GM19455 (cell line): ENCODE results near the gene SIKE1.
"Not testable (repeated sequence)": the region's sequence is repeated elsewhere in the genome, so short reads cannot be mapped to it uniquely, and the experiment has no call there.

ENCODE experiments used
- ATAC-seq: cut with Tn5 transposase; IDR thresholded peaks from one replicate; pipeline ENCODE4 v1.9.1; 2021; ENCODE audit not compliant: unreplicated experiment

The SIKE1 gene

DNA sequence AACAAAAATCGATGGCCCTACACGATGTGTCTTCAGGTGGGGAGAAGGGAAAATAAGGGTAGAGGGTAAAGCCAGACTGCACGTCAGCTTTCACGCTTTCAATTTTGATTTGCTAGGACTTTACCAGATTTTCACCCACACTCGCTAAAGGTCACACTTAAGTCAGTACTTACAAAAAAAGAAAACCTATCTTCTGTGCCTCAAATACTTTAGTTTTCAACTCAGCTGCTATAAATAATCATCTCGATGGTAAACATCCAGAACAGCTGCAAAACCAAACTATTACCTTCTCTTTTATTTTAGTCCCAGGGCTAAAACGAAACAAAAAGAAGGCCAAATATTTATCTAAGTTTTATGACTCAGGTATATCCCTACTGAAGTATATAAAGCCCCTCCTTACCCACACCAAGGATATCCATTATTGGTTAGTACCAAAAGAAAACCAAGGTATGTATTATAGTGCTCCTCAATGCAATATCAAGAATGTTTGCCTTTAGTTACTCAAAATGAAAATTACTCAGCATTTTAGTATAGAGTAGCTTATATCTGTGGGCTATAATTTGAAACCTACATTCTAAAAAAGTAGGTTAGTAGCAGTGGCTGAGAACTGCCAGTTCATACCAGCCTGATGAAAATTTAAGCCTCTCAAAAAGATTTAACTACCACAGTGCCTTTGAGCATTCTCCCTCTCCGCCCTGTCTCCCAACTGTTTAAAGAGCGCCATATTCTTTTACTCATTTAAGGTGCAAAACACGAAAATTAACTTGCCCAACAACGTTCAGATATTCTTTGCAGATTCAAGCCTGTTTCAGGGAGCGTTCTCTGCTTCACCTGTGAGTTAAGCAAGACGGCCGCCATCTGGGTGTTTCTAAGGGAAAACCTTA, 24.2 kb downstream of the SIKE1 start:
- ATAC-seq: peak; percentile 41

DNA sequence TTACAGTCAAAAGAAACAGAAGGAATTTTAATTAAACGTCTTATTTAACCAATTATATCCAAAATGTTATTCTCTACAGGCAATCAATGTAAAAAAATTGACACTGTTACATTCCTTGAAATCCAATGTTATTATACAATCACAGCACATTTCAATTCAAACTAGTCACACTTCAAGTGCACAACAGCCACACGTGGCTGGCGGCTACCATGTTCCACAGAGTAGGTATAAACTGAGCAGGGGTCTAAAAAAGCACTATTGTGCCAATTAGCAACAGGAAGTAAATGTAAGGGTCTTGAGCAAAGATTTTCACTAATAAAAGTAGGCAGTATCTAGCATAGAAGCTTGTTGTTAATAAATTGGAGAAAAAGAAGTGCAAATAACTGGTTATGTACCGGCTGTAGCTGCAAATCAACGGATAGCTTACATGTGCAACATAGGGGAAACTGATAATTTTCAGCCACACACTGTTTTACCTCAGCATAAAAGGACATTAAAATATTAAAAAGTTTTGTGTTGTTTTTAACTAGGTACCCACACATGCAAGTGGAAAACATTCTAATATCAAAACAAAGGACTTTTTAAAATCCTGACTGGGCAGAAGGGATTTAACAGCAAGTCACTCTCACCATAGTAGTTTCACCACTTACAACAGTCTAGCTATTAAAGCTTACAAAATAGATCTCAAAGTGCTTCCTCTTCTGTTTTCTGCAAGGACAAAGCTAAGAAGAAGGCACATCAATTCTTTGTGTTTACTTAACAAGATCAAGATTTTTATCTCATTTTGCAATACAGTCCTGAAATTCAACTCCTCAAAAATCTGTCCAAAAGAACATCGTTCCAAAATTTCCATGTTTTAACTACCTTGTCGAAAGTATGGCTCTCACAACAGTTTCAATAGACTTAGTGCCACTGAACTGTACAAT, 25.2 kb downstream of the SIKE1 start:
- ATAC-seq: no peak

DNA sequence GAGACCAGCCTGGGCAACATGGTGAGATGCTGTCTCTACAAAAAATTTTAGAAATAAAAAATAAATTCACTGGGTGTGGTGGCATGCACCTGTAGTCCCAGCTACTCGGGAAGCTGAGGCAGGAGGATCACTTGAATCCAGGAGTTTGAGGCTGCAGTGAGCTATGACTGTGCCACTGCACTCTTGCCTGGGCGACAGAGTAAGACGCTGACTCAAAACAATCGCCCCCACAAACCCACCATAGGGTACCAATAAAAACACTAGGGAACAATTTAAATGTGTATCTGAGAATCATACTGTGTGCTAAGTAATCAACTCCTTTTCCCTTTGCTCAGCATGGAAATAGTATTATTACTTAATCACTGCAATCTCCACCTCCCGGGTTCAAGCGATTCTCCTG, 26.8 kb downstream of the SIKE1 start:
- not testable (repeated sequence) for ATAC-seq

DNA sequence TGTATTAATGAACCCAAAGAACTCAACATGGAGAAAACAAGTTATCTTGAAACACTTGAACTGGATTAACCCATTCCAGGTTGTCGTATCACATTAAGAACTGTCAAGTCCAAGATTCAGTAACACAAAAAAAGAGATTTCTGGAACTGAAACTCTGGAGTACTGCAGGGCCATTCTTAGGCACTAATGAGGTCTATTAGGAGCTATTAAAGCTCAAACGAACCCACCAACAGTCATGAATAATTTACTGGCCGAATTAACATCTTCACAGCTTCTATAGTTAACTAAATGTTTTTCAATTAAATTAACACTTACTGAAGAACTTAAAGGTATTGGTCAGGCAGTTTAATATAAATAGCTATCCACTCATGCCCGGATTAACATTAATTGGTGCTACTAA, 27.3 kb downstream of the SIKE1 start:
- ATAC-seq: no peak

DNA sequence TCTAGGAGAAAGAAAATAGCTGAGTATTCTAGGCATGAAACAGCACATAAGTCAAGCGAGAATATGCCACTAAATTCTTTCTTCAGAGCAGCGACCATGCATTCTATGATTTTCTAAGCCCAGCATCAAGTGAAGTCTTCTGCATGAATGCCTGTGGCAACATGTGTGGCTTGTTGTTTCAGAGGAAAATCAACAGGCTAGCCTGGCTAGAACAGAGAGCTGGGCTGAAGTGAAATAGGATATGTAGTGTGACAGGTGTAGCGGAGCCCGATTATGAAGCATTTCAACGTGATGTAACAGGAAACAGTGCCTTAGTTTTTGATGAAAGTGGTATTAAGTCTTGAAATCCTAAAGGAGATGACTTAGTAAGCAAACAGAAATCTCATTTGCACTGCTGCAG, 29.7 kb downstream of the SIKE1 start:
- ATAC-seq: no peak

DNA sequence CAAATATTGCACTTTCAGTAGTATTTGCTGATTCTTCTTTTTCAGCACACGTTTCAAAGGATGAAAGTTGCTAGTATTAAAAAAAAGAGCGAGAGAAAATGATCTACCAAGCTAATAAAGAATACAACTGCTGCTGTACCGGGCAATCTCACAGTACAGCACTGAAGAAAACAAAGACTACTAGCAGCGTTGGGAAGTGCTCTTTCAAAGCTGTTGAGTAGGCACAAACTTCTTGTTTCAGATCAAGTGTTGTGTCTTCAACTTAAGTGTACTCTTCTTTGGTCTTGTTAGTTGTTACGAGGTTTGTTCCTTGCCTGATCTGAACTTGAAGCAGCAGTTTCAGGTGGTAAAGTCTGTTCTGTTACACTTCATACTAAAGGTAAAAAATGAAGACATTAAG, 30.6 kb downstream of the SIKE1 start:
- no peak for ATAC-seq

DNA sequence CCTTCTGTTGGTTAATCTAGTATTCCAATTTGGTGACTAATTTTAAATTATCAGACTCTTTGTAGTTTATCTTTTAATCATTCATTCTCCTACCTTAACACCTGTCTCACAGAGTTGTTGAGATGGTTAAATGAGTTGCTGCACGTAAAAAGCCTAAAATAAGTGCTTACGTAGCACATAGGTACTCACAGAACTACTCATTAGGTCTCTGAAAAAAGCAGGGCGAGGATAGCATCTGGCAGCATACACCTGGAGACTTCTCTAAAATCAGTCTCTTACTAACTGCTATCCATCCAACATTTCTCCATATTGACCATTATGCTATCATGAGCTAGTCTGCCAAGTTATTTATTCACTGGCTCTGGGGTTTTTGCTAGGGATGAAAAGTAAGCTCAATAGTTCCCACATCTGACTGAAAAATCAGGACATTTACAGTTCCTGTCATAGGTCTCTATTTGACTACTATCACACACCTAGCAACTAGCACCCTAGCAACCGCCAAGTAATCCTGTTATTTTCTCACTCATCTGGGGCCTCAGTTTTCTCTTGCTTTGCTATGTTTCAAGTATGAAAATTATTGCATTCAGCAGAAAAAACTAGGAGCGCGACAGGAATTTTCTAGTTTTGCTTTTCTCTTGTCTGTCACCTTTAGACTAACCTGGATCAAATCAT, 33.9 kb downstream of the SIKE1 start:
- ATAC-seq: no peak

DNA sequence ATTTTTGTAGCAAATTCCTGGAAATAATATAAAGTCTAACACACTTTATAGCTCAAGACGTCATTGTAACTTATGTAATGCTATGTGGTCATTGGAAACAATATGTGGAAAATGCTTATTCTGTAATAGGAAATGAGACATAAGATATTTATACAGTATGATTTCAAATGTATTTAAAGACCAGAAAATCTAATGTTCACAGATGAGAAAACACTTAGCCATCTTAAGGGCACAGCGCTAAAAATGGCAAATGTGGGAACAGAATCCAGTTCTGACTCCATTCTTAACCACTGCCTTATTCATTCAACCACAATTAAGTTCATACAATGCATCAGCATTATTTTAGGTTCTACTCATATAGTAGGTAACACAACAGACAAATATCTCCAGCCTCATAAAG, 35.2 kb downstream of the SIKE1 start:
- ATAC-seq: no peak

DNA sequence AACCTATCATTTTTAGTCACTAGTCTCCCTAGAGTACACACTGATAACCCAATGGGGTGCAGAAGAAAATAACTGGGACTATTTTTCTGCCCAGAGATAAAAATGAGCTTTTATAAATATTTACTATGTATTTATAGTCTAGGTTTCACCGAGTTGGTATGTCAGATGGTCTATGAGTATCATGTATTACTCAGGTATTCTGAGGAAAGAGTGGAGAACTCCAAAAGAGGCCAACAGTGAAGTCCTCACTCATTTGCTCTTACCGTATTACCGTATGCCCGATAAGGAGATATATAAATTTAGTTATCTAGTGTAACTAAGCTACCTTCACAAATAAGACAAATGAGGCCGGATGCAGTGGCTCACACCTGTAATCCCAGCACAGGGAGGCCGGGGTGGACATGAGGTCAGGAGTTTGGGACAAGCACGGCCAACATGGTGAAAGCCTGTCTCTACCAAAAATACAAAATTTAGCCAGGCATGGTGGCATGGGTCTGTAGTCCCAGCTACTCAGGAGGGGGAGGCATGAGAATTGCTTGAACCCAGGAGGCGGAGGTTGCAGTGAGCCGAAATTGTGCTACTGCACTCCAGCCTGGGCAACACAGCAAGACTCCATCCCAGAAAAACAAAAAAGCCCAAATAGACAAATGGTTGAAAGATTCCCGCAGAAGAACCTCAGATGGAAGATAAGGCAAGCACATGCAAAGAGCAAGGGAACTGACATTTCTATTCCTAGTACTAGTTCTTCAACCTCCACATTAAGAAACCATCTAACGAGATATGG, 38.3 kb downstream of the SIKE1 start:
- ATAC-seq: no peak

DNA sequence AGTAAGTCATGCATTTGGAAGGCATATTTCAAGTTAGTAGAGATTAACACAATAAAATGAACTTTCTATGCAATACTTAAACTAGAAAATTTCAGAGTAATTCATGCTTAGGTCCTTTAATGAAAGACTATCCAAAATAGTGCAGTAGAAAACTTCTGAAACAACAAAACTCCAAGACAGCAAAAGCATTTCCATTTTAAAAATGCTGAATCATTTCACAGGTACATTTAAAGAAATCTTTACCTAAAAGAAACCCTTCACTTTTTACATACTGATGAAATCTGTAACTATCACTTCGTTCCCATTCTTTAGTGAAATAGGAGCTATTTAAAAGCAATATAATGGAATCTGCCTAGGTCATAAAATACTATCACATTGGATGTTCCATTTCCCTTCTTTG, 40.2 kb downstream of the SIKE1 start:
- no peak for ATAC-seq

DNA sequence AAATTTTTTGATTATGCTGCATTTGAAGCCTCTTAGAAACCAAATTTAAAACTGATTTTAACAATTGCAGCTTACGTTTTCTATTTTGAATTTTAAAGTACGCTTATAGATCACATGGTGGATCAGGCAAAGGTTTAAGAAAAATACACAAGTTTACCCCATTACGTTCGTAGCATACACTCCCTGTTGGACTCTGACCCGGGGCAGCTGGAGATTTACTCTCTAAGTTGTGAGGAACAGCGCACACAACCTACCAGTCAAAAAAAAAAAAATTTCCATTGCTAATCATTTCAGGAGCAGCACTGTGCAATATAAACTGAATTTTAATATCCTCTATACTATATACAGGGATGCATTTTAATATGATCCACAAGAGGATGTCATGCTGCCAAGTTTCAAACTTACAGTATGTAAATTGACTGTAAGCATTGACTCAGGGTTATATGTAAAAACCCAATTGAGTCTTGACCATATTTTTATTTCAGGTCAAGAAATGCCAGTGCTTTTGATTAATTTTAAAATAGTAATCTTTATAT, 43.1 kb downstream of the SIKE1 start:
- ATAC-seq: no peak

DNA sequence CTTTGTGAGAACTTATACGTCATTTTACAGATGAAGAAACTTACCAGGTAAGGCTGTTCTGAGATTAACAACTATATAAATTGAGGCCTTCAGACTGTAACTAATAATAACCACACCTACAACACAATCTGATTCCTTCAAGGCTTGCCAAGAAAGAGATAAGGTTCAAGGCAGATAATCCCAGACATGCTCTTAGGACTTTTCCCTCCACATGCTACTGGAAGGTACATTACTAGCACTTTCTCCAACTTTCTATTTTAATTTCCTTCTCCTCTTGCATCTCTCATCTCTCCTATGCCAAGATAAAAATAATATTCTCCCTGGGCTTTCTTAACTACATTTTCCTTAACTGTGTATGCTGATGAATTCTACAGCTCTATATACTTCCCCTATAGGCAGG, 45.0 kb downstream of the SIKE1 start:
- no peak for ATAC-seq

DNA sequence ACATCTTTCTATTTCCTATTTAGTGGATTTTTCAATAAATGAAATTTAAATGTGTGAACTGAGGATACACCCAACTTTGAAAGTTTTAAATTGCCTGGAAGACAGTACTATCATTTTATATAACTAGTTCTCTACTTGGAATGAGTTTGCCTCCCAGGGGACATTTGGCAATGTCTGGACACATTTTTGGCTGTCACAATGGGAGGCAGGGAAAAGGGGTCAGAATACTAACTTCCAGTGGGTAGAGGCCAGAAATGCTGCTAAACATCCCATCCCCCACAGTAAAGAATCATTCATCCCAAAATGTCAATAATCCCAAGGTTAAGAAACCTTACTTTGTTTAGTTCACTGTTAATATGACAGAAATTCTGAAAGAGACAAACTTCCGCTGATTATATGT, 50.7 kb downstream of the SIKE1 start:
- ATAC-seq: no peak

DNA sequence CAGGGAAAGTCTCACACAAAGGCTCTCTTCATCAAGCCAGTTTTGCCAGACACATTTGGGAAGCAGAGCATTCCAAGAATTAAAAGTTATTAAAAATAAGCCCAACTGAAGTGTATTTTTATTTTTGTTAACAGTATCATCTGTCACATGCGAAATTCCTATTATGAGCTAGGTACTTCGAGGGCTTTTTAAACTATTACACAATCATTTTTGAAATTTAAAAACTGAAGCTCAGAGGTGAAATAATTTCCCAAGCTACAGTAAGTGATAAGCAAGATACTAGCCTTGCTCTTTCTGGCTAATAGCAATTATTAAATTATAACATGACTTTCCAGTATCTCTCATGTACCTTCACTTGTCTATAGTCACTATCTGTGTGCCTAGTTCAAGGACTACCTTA, 51.9 kb downstream of the SIKE1 start:
- no peak for ATAC-seq

DNA sequence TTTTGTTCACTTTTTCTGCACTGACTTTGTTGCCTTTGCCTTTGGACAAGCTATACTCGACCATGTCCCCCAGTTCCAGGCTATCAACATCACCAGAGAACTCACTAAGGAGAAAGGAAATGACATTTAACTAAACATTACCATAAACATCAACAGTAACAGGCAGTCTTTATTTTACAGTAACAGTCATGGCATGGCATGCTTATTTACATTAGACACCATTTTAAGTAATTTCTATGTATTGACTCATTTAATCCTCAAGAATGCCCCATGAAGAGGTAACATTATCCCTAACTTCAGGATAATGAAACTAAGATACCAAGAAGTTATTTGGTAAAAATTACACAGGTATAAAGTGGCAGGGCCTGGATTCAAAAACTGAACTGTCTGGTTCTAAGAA, 55.3 kb downstream of the SIKE1 start:
- no peak for ATAC-seq

DNA sequence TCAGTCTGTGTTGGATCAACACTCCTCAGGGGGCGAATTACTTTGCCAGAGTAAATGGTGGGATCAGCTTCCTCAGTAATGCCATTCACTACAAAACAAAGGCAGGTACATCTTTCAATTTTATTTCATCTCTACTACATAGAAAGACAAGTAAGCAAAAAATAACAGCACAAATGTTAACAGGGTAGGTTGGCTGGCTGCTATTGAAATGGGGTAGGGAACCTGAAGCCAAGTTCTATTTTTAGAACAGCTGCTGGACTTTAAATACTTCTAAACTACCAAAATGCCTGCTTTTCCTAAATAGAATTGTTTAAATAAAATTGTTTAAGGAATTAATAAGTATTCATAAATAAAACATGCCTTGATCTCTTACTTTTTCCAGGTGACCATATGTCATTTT, 56.6 kb downstream of the SIKE1 start:
- ATAC-seq: no peak

DNA sequence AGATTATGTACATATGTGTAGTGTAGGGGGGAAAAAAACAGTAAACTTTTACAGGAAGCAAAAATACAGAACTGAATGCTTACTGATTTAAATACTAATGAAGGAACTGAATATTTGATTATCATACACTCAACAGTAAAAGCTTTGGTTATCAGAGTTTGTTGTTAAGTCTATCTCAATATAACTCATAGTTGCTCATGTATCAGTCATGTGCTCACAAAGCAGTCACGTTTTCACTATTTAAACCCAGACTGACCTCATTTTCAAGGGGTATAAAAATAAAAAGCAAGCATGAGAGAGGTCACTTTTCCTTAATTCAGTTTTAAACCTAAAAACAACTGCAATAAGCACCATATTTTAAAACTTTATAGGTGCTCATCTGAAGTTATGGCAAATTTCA, 57.0 kb downstream of the SIKE1 start:
- ATAC-seq: no peak

DNA sequence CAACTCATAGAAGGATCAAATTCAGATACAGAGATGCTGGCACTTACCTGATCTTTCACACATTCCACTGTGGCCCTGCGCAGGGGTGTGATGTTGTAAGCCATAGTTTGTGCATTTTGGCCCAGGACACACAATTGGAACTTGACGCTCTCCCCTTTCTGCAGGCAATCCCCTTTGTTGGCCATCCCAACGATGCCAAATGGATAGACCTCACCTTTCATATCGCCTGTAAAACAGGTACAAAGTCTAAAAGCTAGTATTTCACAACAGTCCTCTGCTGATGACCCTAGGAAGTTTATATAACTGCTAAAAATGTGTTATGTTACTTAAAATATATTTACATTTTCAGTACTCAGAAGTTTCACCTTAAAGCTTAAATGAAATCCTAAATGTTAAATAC, 60.0 kb downstream of the SIKE1 start:
- ATAC-seq: no peak
